D341Med (cell line): ENCODE measurements around the gene KNSTRN.
A peak's percentile ranks its signal among the peaks of the same experiment; 100 is the strongest.

ENCODE experiments used
- DNase-seq: peaks from one replicate; pipeline ENCODE4 v3.0.0; 2012; ENCODE audit warnings: low spot score

KNSTRN gene

DNA sequence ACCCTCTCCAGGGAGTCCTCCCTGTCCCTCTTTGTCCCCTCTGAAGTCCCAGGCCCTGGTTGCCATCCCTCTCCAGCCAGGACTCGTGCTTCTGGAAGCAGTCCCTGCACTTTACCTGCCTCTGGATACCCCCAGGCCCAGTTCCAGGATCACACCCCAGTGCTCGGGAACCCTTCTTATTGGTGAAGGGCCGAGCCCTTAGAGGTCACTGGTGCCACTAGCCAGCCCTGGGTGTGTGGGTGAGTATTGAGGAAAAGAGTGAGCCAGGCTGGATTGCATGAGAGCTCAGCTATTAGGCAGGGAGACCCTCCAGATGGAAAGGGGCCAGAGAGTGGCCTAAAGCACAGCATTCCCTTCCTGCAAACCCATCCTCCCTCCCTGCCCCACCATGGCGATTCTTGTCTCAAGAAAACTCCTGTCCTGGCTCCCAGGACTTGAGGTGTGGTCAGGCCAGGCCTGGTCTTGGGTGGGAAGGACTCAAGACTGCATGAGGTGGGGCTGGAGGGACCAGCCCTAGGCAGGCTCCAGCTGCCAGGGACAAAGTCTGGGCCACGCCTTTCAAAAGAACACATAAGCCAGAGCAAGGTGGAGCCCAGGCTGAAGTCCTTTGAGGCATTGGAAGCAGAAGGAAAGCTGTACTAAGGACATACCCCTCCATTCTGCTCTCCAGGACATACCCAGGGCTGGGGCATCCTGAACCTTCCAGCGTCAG lies 36.5 kb upstream of the KNSTRN start:
- no peak for DNase-seq

GRCh38 chr15:40346579-40347558 lies 35.7 kb upstream of the KNSTRN start:
- no peak for DNase-seq

DNA sequence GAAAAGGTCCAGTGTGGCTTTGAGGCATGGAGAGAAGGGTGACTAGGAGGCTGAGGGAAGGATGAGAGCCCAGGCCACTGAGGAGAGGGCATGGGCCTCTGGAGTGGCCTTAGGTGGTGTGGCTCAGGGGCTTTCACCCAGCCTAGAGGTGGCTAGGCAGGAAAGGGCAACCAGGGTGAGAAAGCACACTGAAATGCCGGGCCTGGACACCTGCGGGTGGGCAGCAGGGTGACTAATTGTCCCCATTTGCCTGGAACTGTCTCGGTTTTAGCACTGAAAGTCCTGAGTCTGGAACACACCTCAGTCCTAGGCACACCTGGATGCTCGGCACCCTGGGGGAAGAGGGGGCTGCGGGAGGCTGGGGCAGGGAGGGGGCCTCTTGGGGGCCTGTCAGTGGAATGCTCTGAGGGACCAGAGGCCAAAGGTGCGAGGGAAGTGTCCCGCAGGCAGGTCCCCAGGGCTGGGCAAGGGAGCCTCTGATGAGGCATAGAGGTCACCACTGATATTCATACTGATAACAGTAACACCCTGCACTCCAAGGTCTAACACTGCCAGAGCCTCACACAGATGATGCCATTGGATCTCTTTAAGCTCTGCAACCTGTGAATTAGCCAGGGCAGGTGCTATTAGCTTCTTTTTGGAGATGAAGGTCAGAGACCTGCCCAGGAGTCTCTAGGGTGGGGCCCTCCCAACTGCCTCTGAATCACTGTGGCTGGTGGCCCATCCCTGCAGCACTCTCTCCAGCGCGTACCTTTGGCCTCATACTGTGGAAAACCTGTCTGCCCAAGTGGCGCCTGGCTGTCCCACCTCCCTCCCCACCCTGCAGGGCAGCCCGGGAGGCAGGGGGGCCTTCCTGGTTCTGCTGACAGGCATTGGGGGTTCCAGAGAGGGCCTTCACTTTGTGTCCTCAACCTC lies 34.7 kb upstream of the KNSTRN start:
- DNase-seq, result no peak

GRCh38 chr15:40348474-40348870 lies 34.0 kb upstream of the KNSTRN start:
- no peak for DNase-seq

DNA sequence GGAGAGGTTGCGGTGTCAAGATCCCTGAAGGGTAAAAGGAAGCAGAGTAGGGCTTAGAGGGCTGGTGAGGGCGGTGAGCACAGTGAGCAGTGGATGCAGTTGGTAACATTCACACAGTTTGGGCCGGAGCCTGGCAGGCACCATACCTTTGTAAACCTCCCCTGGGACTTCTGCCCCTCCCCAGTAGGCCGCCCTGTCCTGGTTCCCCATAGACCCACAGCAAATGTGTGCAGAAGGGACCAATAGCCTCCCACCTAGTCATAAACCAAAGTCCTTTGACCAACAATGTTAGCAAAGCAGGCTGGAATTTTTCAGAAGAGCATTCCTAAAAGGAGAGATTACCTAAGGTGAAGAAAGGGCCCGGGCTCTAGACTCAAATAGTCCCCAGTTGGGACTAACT lies 33.4 kb upstream of the KNSTRN start:
- no peak for DNase-seq

- DNase-seq, result no peak
These were observed 30.1 kb upstream of the KNSTRN start for GRCh38 chr15:40352281-40352901.

DNA sequence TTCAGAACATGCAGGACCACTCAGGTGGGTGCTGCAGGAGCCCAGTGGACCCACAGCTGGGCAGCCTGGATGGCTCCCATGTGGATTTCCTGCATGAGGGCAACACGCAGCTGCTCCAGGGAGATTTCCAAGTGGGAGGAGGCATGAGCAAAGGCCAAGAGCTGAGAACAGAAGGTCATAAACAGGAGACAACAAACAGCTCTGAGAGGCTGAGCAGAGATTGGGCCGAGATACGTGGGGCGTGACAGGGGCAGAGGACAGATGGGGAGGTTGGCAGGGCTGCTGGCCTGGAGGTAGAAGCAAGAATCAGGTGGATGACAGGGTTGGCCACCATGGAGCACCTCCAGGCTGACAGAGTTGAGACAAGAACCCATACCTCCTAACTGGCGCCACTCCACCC lies 28.8 kb upstream of the KNSTRN start:
- DNase-seq, result no peak

GRCh38 chr15:40354408-40355171 lies 27.9 kb upstream of the KNSTRN start:
- peak; percentile 87 for DNase-seq

GRCh38 chr15:40355976-40356585 lies 26.4 kb upstream of the KNSTRN start:
- DNase-seq, result no peak

GRCh38 chr15:40357246-40357645 lies 25.3 kb upstream of the KNSTRN start:
- no peak for DNase-seq

DNA sequence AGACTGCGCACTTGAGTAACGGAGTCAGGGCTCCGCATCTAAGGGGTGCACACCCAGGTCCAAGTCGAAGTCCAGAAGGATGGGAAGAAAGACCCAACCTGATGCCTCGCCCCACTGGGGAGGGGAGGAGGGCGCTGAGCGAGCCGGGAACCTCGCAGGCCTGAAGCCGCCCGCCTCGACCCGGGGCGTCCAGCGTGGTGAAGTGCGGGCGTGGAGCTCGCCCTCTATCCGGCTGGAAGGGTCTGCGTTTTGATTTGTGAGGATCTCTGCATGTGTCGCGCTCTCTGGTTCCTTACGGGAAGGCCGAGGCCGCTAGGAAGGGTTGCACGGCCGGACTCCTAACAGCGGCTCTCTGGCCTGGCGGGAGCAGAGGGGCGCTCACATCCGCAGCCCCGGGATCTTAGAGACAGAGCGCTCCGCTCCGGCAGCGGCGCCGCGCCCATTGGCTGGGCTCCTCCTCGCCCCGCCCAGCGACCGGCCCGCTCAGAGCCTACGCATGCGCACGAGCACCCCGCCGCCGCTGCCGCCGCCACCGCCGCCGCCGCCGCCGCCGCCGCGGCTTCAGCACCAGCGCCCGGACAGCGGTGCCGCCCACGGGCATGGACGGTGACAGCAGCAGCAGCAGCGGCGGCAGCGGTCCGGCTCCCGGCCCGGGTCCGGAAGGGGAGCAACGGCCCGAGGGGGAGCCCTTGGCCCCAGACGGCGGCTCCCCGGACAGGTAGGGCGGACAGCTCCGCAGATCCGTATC lies 24.6 kb upstream of the KNSTRN start, which contains the start of gene DISP2:
TSS of gene DISP2 (plus strand) at position 497 of the 748 bp plus-strand sequence. CDS start at position 600, 103 bp downstream.
- DNase-seq, result peak; percentile 99

- peak; percentile 75 for DNase-seq
These were observed 23.8 kb upstream of the KNSTRN start for GRCh38 chr15:40358471-40359353.

- no peak for DNase-seq
These were observed 22.5 kb upstream of the KNSTRN start for GRCh38 chr15:40360015-40360414.

- DNase-seq, result no peak
These were observed 20.9 kb upstream of the KNSTRN start for GRCh38 chr15:40361640-40362039.

- DNase-seq, result no peak
These were observed 18.9 kb upstream of the KNSTRN start for GRCh38 chr15:40363611-40364010.

DNA sequence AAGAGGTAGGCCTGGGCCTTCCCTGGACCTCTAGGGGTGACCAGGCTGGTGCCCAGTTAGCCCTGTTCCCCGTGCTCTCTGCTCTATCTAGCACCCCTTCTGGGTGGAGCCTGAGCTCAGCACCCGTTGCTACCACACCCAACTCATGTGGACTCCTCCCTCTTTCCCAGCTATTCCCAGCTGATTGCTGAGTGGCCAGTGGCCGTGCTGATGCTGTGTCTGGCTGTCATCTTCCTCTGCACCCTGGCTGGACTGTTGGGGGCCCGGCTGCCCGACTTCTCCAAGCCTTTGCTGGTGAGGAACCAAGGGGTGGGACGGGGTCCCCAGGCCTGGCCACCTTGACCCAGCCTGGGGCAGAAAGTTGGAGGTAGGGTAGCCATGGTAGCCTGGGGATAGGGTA lies 18.3 kb upstream of the KNSTRN start:
- no peak for DNase-seq

GRCh38 chr15:40365016-40365415 lies 17.5 kb upstream of the KNSTRN start:
- DNase-seq, result no peak

- DNase-seq, result no peak
These were observed 16.7 kb upstream of the KNSTRN start for GRCh38 chr15:40365624-40366456.
